Activated CD4-positive, CD25-positive, alpha-beta regulatory T cell (primary cell): ENCODE data around the gene GCNA.
"Not testable (repeated sequence)": the region's sequence is repeated elsewhere in the genome, so short reads cannot be mapped to it uniquely, and the experiment has no call there.

Experiments
- DNase-seq, 4 experiments: peaks; one replicate each; lab custom pipeline; 2025; lab: John Stamatoyannopoulos, UW

Gene GCNA

GRCh38 chrX:71640002-71640401 lies 61.8 kb downstream of the GCNA start:
- DNase-seq, result no peak

GRCh38 chrX:71644406-71644805 lies 66.2 kb downstream of the GCNA start:
- not testable (repeated sequence) for DNase-seq

GRCh38 chrX:71650333-71650969 lies 72.2 kb downstream of the GCNA start:
- peak in 1 of 4 experiments; percentile 2 for DNase-seq

GRCh38 chrX:71652405-71652804 lies 74.2 kb downstream of the GCNA start:
- DNase-seq, result peak; percentile 1 to 17 (median 14)

GRCh38 chrX:71653344-71653743 lies 75.1 kb downstream of the GCNA start:
- DNase-seq, result no peak

- DNase-seq, result no peak
These were observed 79.0 kb downstream of the GCNA start for GRCh38 chrX:71657267-71657666.

- no peak for DNase-seq
These were observed 81.1 kb downstream of the GCNA start for GRCh38 chrX:71659342-71659741.

- DNase-seq, result no peak
These were observed 81.7 kb downstream of the GCNA start for GRCh38 chrX:71659959-71660358.

- no peak for DNase-seq
These were observed 82.6 kb downstream of the GCNA start for GRCh38 chrX:71660562-71661416.

GRCh38 chrX:71661919-71662318 lies 83.7 kb downstream of the GCNA start:
- DNase-seq, result no peak

- not testable (repeated sequence) for DNase-seq
These were observed 84.4 kb downstream of the GCNA start for GRCh38 chrX:71662654-71663053.
